Lower leg skin (tissue), 3 donors: ENCODE results near the gene RAB34.

Experiments used
- POLR2A ChIP-seq, 2 donors: fragments of 450-650 bp; IDR thresholded peaks; one replicate each; pipeline ENCODE4 v1.6.1; 2016 to 2017; ENCODE audit warnings: antibody characterized with exemption in 2 of 2, mild to moderate bottlenecking in 1 of 2, moderate library complexity in 1 of 2
- TF ChIP-seq, protein P1 (sequence below), 3 donors: fragments of 450-650 bp; IDR thresholded peaks; one replicate each; pipeline ENCODE4 v1.5.1; 2016; ENCODE audit warnings: antibody characterized with exemption in 3 of 3, mild to moderate bottlenecking in 3 of 3, moderate library complexity in 2 of 3

DNA sequence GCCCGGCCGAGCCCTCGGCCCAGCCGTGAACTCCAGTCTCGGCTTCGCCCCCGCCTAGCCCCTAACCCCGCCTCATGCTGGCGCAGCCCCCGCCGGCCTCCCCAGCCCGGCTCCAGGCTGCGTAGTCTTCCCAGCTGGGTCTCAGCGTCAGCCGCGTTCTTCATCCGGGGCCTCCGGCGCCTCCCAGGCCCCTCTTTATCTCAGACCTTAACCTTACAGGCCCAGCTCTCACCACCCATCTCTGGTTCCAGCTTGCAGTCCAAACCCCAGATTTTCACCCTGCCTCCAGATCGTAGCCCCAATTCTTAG, 6.0 kb downstream of the RAB34 start, which contains the start of gene PROCA1:
- TF ChIP-seq, protein P1, sequence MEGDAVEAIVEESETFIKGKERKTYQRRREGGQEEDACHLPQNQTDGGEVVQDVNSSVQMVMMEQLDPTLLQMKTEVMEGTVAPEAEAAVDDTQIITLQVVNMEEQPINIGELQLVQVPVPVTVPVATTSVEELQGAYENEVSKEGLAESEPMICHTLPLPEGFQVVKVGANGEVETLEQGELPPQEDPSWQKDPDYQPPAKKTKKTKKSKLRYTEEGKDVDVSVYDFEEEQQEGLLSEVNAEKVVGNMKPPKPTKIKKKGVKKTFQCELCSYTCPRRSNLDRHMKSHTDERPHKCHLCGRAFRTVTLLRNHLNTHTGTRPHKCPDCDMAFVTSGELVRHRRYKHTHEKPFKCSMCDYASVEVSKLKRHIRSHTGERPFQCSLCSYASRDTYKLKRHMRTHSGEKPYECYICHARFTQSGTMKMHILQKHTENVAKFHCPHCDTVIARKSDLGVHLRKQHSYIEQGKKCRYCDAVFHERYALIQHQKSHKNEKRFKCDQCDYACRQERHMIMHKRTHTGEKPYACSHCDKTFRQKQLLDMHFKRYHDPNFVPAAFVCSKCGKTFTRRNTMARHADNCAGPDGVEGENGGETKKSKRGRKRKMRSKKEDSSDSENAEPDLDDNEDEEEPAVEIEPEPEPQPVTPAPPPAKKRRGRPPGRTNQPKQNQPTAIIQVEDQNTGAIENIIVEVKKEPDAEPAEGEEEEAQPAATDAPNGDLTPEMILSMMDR (IDR thresholded peaks at IDR 0.05): no peak
- no peak for TF ChIP-seq POLR2A (IDR thresholded peaks at IDR 0.05)
